GM23338 (cell line): ENCODE measurements around the gene F13A1. TPM values are rescaled to one million over a fixed set of nuclear protein-coding genes. Genes with fewer than 3 reads are reported as not detected.

Source experiments
- ATAC-seq: fragments of 200-7000 bp; cut with Tn5 transposase; 3 replicates; pipeline ENCODE4 v1.9.1; 2020
- DNase-seq: peaks from one replicate; pipeline ENCODE4 v3.0.0-alpha.2; 2015; ENCODE audit warnings: low spot score
- H2AFZ ChIP-seq: fragments of 200-600 bp; sonication (generic); 2 replicates; pipeline ENCODE4 v1.8.0; 2016; ENCODE audit warnings: antibody characterized with exemption, mild to moderate bottlenecking, moderate library complexity
- H3F3A ChIP-seq: fragments of 200-600 bp; sonication (generic); replicated peaks from 2 replicates; pipeline ENCODE4 v1.8.0; 2017; ENCODE audit warnings: antibody characterized with exemption, mixed run types, low read depth
- H3K27ac ChIP-seq: fragments of 200-600 bp; sonication (generic); 2 replicates; pipeline ENCODE4 v1.6.1; 2016; ENCODE audit warnings: low read depth
- H3K27me3 ChIP-seq: fragments of 200-600 bp; sonication (generic); 2 replicates; pipeline ENCODE4 v1.8.0; 2016; ENCODE audit warnings: mild to moderate bottlenecking, mixed run types, moderate library complexity; ENCODE audit not compliant: insufficient read depth
- H3K36me3 ChIP-seq: fragments of 200-600 bp; sonication (generic); 2 replicates; pipeline ENCODE4 v1.8.0; 2016; ENCODE audit warnings: mild to moderate bottlenecking; ENCODE audit not compliant: insufficient read depth
- H3K4me1 ChIP-seq: fragments of 200-600 bp; sonication (generic); 2 replicates; pipeline ENCODE4 v1.8.0; 2016; ENCODE audit warnings: mild to moderate bottlenecking, moderate library complexity; ENCODE audit not compliant: insufficient read depth
- H3K4me2 ChIP-seq: fragments of 200-600 bp; sonication (generic); 2 replicates; pipeline ENCODE4 v1.7.1; 2017; ENCODE audit warnings: mixed run types
- H3K4me3 ChIP-seq: fragments of 200-600 bp; sonication (generic); 2 replicates; pipeline ENCODE4 v1.6.1; 2016; ENCODE audit warnings: mixed run types
- H3K79me2 ChIP-seq: fragments of 200-600 bp; sonication (generic); replicated peaks from 2 replicates; pipeline ENCODE4 v1.8.0; 2017; ENCODE audit warnings: mild to moderate bottlenecking; ENCODE audit not compliant: insufficient read depth
- H3K9me2 ChIP-seq: fragments of 200-600 bp; sonication (generic); 2 replicates; pipeline ENCODE4 v1.8.0; 2017; ENCODE audit not compliant: insufficient read depth
- H4K20me1 ChIP-seq: fragments of 200-600 bp; sonication (generic); replicated peaks from 2 replicates; pipeline ENCODE4 v1.8.0; 2017; ENCODE audit warnings: mild to moderate bottlenecking; ENCODE audit not compliant: insufficient read depth
- H3K27ac Mint-ChIP-seq: 2 replicates; pipeline ENCODE4 v1.8.0; 2020; ENCODE audit warnings: inconsistent platforms, mild to moderate bottlenecking, moderate library complexity, mixed read lengths
- H3K27me3 Mint-ChIP-seq: 3 replicates; pipeline ENCODE4 v1.8.0; 2022; ENCODE audit warnings: low read depth, mild to moderate bottlenecking, moderate library complexity, mixed read lengths, inconsistent platforms; ENCODE audit not compliant: insufficient read depth, poor library complexity
- H3K36me3 Mint-ChIP-seq: 3 replicates; pipeline ENCODE4 v1.8.0; 2021; ENCODE audit warnings: low read depth, mild to moderate bottlenecking, inconsistent platforms, moderate library complexity, mixed read lengths
- H3K4me1 Mint-ChIP-seq: 3 replicates; pipeline ENCODE4 v1.8.0; 2020; ENCODE audit warnings: mild to moderate bottlenecking, inconsistent platforms, mixed read lengths
- H3K4me3 Mint-ChIP-seq: 3 replicates; pipeline ENCODE4 v1.8.0; 2021; ENCODE audit warnings: moderate library complexity, mild to moderate bottlenecking, inconsistent platforms, mixed read lengths
- H3K9me3 Mint-ChIP-seq: 3 replicates; pipeline ENCODE4 v1.8.0; 2020; ENCODE audit warnings: moderate library complexity, mild to moderate bottlenecking, inconsistent platforms, mixed read lengths
- CREB1 ChIP-seq: fragments of 250-450 bp; sonication (Bioruptor Pico); IDR thresholded peaks from 2 replicates; pipeline ENCODE4 v1.5.0; 2020; ENCODE audit warnings: low read depth, mild to moderate bottlenecking, moderate library complexity
- ETS1 ChIP-seq: IDR thresholded peaks from 2 replicates; pipeline ENCODE4 v1.6.1; 2016; ENCODE audit warnings: antibody characterized with exemption
- EZH2 ChIP-seq: fragments of 200-600 bp; sonication (generic); IDR thresholded peaks from one replicate; pipeline ENCODE4 v1.8.0; 2017; ENCODE audit warnings: antibody characterized with exemption, mild to moderate bottlenecking, low read depth; ENCODE audit not compliant: unreplicated experiment
- EZH2phosphoT487 ChIP-seq: fragments of 200-600 bp; sonication (generic); IDR thresholded peaks from one replicate; pipeline ENCODE4 v1.8.1; 2018; ENCODE audit warnings: antibody characterized with exemption; ENCODE audit not compliant: unreplicated experiment
- JUNB ChIP-seq: IDR thresholded peaks from one replicate; pipeline ENCODE4 v1.6.1; 2016; ENCODE audit warnings: antibody characterized with exemption; ENCODE audit not compliant: unreplicated experiment
- ZNF114 ChIP-seq: fragments of 250-450 bp; sonication (Bioruptor Pico); IDR thresholded peaks from 2 replicates; pipeline ENCODE4 v1.5.0; 2020; ENCODE audit warnings: mild to moderate bottlenecking, moderate library complexity
- ZNF331 ChIP-seq: fragments of 250-450 bp; sonication (Bioruptor Pico); IDR thresholded peaks from 2 replicates; pipeline ENCODE4 v1.5.0; 2020; ENCODE audit warnings: low read depth, mild to moderate bottlenecking, moderate library complexity
- ZNF462 ChIP-seq: fragments of 250-450 bp; sonication (Bioruptor Pico); IDR thresholded peaks from 2 replicates; pipeline ENCODE4 v1.5.0; 2020; ENCODE audit warnings: mild to moderate bottlenecking, moderate library complexity
- polyA plus RNA-seq: library from polyadenylated mRNA; unstranded; fragments of >200 nt; fragmentation: Nextera tagmentation; extraction: Ambion mirVana; gene quantifications from 2 replicates; pipeline ENCODE4 v1.2.1, GENCODE V29; 2016
- total RNA-seq: library from RNA; depleted of rRNA; stranded (reverse); fragments of >200 nt; shearing (Covaris generic); gene quantifications from 2 replicates; pipeline ENCODE4 v1.2.3, GENCODE V29; 2014

The F13A1 gene
- total and polyA plus RNA-seq, 2 experiments from 2014 or later = 0.31 to 0.32 TPM

- TF ChIP-seq ZNF462 (CRISPR knock-in tag) = no peak
- TF ChIP-seq ZNF114 (CRISPR knock-in tag) = no peak
- TF ChIP-seq EZH2 = no peak
- TF ChIP-seq JUNB = no peak
- no peak for TF ChIP-seq CREB1 (CRISPR knock-in tag)
- TF ChIP-seq ETS1 = no peak
- TF ChIP-seq EZH2phosphoT487 = no peak
These were observed 141.7 kb downstream of the F13A1 start (continued) for GRCh38 chr6:6178795-6179194.

GRCh38 chr6:6177754-6178153 is 142.7 kb downstream of the F13A1 start:
- H3K4me2 ChIP-seq = no peak overlapping the region
- H3K27ac Mint-ChIP-seq = no peak overlapping the region
- no peak overlapping the region for H2AFZ ChIP-seq
- no peaks in the 10 kb centered on the region for H3K36me3 Mint-ChIP-seq
- no peaks in the 10 kb centered on the region for H3K36me3 ChIP-seq
- H3K9me3 Mint-ChIP-seq = no peaks in the 10 kb centered on the region
- TF ChIP-seq CREB1 (CRISPR knock-in tag) (no peak), EZH2 (no peak), ZNF114 (CRISPR knock-in tag) (no peak), ZNF462 (CRISPR knock-in tag) (no peak), ZNF331 (CRISPR knock-in tag) (no peak)
- ATAC-seq (no peak), DNase-seq (no peak)
- H3F3A ChIP-seq = no peaks in the 10 kb centered on the region
- no peaks in the 10 kb centered on the region for H3K79me2 ChIP-seq
- no peaks in the 10 kb centered on the region for H3K27me3 ChIP-seq
- H3K4me1 ChIP-seq = no peaks in the 10 kb centered on the region
- no peaks in the 10 kb centered on the region for H3K9me2 ChIP-seq
- H3K4me1 Mint-ChIP-seq = peaks cover 6% of the 10 kb centered on the region; the same call in 2 of the 3 replicates
- no peak overlapping the region for H3K4me3 Mint-ChIP-seq
- no peaks in the 10 kb centered on the region for H3K27me3 Mint-ChIP-seq
- no peak overlapping the region for H3K27ac ChIP-seq
- H4K20me1 ChIP-seq = no peaks in the 10 kb centered on the region
- no peak overlapping the region for H3K4me3 ChIP-seq
